ENCODE data around the gene GLG1.
"Not testable (repeated sequence)": the region's sequence is repeated elsewhere in the genome, so short reads cannot be mapped to it uniquely, and the experiment has no call there.

The GLG1 gene

GRCh38 chr16:74409185-74409981, 197.5 kb downstream of the GLG1 start:
- not testable (repeated sequence) for H3K4me1 Mint-ChIP-seq (ENCODE audit: low read depth); H3K27ac Mint-ChIP-seq; H3K36me3 Mint-ChIP-seq (ENCODE audit: low read depth); DNase-seq (ENCODE audit: low spot score); H3K9me3 Mint-ChIP-seq; H3K27me3 Mint-ChIP-seq (ENCODE audit: low read depth); H3K4me3 Mint-ChIP-seq

- not testable (repeated sequence) for H3K27ac Mint-ChIP-seq; DNase-seq (ENCODE audit: low spot score); H3K27me3 Mint-ChIP-seq (ENCODE audit: low read depth); H3K4me3 Mint-ChIP-seq; H3K9me3 Mint-ChIP-seq; H3K4me1 Mint-ChIP-seq (ENCODE audit: low read depth); H3K36me3 Mint-ChIP-seq (ENCODE audit: low read depth)
Observed at GRCh38 chr16:74407362-74407705, 199.6 kb downstream of the GLG1 start.

- not testable (repeated sequence) for H3K36me3 Mint-ChIP-seq (ENCODE audit: low read depth); H3K27ac Mint-ChIP-seq; H3K4me1 Mint-ChIP-seq (ENCODE audit: low read depth); DNase-seq (ENCODE audit: low spot score); H3K4me3 Mint-ChIP-seq; H3K9me3 Mint-ChIP-seq; H3K27me3 Mint-ChIP-seq (ENCODE audit: low read depth)
Observed at GRCh38 chr16:74406600-74407361, 200.1 kb downstream of the GLG1 start.

- not testable (repeated sequence) for H3K27ac Mint-ChIP-seq; H3K4me1 Mint-ChIP-seq (ENCODE audit: low read depth); H3K9me3 Mint-ChIP-seq; H3K4me3 Mint-ChIP-seq; H3K27me3 Mint-ChIP-seq (ENCODE audit: low read depth); DNase-seq (ENCODE audit: low spot score); H3K36me3 Mint-ChIP-seq (ENCODE audit: low read depth)
Observed at GRCh38 chr16:74404148-74404933, 202.6 kb downstream of the GLG1 start.

- not testable (repeated sequence) for H3K4me1 Mint-ChIP-seq (ENCODE audit: low read depth); H3K36me3 Mint-ChIP-seq (ENCODE audit: low read depth); H3K4me3 Mint-ChIP-seq; DNase-seq (ENCODE audit: low spot score); H3K9me3 Mint-ChIP-seq; H3K27ac Mint-ChIP-seq; H3K27me3 Mint-ChIP-seq (ENCODE audit: low read depth)
Observed at GRCh38 chr16:74400238-74400637, 206.7 kb downstream of the GLG1 start.

- H3K9me3 Mint-ChIP-seq; H3K4me3 Mint-ChIP-seq; H3K27ac Mint-ChIP-seq; DNase-seq (ENCODE audit: low spot score); H3K4me1 Mint-ChIP-seq (ENCODE audit: low read depth); H3K27me3 Mint-ChIP-seq (ENCODE audit: low read depth); H3K36me3 Mint-ChIP-seq (ENCODE audit: low read depth): not testable (repeated sequence)
Observed at GRCh38 chr16:74398212-74398895, 208.6 kb downstream of the GLG1 start.
